K562 (cell line): ENCODE data around the gene SNCG. TPM values are rescaled to one million over a fixed set of nuclear protein-coding genes. Genes with fewer than 3 reads are reported as not detected.

Experiments
- ATAC-seq: fragments of 200-7000 bp; cut with Tn5 transposase; 3 replicates; pipeline ENCODE4 v1.9.1; 2020; ENCODE audit warnings: moderate library complexity
- BruUV-seq: library from RNA; stranded (reverse); fragments of 400-500 nt; replicated peaks from 2 replicates; lab custom pipeline; 2021; lab: Mats Ljungman, UMichigan
- CTCF ChIA-PET: fragments of 300-600 bp; formaldehyde crosslinking; extraction: SDS; loops from one replicate; lab custom pipeline; 2021; ENCODE audit warnings: low intra/inter-chr PET ratio; lab: Yijun Ruan, JAX
- POLR2A ChIA-PET: fragments of 300-600, 350-650 bp; sonication (Branson Sonifier 250); formaldehyde crosslinking; extraction: SDS; loops from one replicate; lab custom pipeline; 2021; ENCODE audit warnings: antibody characterized with exemption, inconsistent platforms; lab: Yijun Ruan, JAX
- DNase-seq, 4 experiments: peaks; one replicate each; pipeline versions ENCODE4 v3.0.0 to v3.0.0-alpha.2; 2011 to 2018; ENCODE audit warnings: low spot score in 3 of 4, mixed read lengths in 3 of 4; ENCODE audit errors: extremely low read depth in 1 of 4
- FAIRE-seq: peaks from 2 replicates; lab custom pipeline; 2011; peaks lifted over from hg19 to GRCh38; lab: Jason Lieb, UNC
- H2AFZ ChIP-seq: 2 replicates; pipeline ENCODE4 v1.6.0; 2011; ENCODE audit warnings: low read depth, low read length, control low read depth, inconsistent platforms
- H3K27ac ChIP-seq: fragments of 200-600 bp; 3 replicates; pipeline ENCODE4 v1.8.0; 2011; ENCODE audit warnings: low read depth, mild to moderate bottlenecking, control low read depth, inconsistent platforms, low read length, moderate library complexity, mixed read lengths; ENCODE audit errors: extremely low read depth
- H3K27me3 ChIP-seq, 2 experiments: fragments of 300-600 bp in 1 of 2; 2 replicates in 1 of 2; 3 replicates in 1 of 2; pipeline versions ENCODE4 v1.6.0 to v1.8.0; 2011; ENCODE audit warnings: inconsistent platforms in 2 of 2, low read length in 2 of 2, mild to moderate bottlenecking in 1 of 2, mixed read lengths in 1 of 2, moderate library complexity in 1 of 2; ENCODE audit not compliant: control insufficient read depth in 2 of 2, insufficient read depth in 2 of 2
- H3K36me3 ChIP-seq: fragments of 300-600 bp; 3 replicates; pipeline ENCODE4 v1.8.0; 2011; ENCODE audit warnings: mild to moderate bottlenecking, low read length, inconsistent platforms; ENCODE audit not compliant: control insufficient read depth, insufficient read depth
- H3K4me1 ChIP-seq, 2 experiments: fragments of 200-600 bp in 1 of 2; replicated peaks in 1 of 2; 2 replicates in 1 of 2; 3 replicates in 1 of 2; pipeline versions ENCODE4 v1.5.1 to v1.8.0; 2011; ENCODE audit warnings: inconsistent platforms in 2 of 2, low read length in 2 of 2, mild to moderate bottlenecking in 1 of 2, mixed read lengths in 1 of 2, moderate library complexity in 1 of 2; ENCODE audit not compliant: control insufficient read depth in 2 of 2, insufficient read depth in 2 of 2
- H3K4me2 ChIP-seq: 2 replicates; pipeline ENCODE4 v1.6.1; 2011; ENCODE audit warnings: low read length, control low read depth, inconsistent platforms, mixed read lengths; ENCODE audit not compliant: insufficient read depth
- H3K4me3 ChIP-seq: fragments of 200-600 bp; sonication (generic), shearing (Covaris generic); 2 replicates; pipeline ENCODE4 v1.5.1; 2016; ENCODE audit warnings: control low read depth, inconsistent platforms
- H3K79me2 ChIP-seq: fragments of 200-600 bp; 3 replicates; pipeline ENCODE4 v1.8.0; 2011; ENCODE audit warnings: low read length, inconsistent platforms; ENCODE audit not compliant: control insufficient read depth, insufficient read depth
- H3K9ac ChIP-seq, 2 experiments: 2 replicates each; pipeline versions ENCODE4 v1.6.0 to v1.6.1; 2011; ENCODE audit warnings: low read depth in 2 of 2, low read length in 2 of 2, control low read depth in 1 of 2, inconsistent platforms in 1 of 2, mild to moderate bottlenecking in 1 of 2, mixed read lengths in 1 of 2; ENCODE audit not compliant: insufficient read depth in 1 of 2
- H3K9me1 ChIP-seq: one replicate; pipeline ENCODE4 v1.6.0; 2011; ENCODE audit warnings: inconsistent platforms, mild to moderate bottlenecking, low read length, moderate library complexity; ENCODE audit not compliant: control insufficient read depth, insufficient read depth
- H3K9me3 ChIP-seq: replicated peaks from 2 replicates; pipeline ENCODE4 v1.5.1; 2011; ENCODE audit warnings: low read depth, low read length, inconsistent platforms; ENCODE audit not compliant: control insufficient read depth, insufficient read depth
- H4K20me1 ChIP-seq: replicated peaks from 2 replicates; pipeline ENCODE4 v1.6.1; 2011; ENCODE audit warnings: low read length, inconsistent platforms, mixed read lengths; ENCODE audit not compliant: control insufficient read depth, insufficient read depth
- E2F4 ChIP-seq: sonication (generic); formaldehyde crosslinking; IDR thresholded peaks from 2 replicates; pipeline ENCODE4 v1.8.0; 2022; ENCODE audit warnings: mild to moderate bottlenecking, low read depth, missing genetic modification reagents
- ZBTB12 ChIP-seq: fragments of 250-450 bp; sonication (Bioruptor Pico); IDR thresholded peaks from 2 replicates; pipeline ENCODE4 v1.4.0; 2020
- WGBS: fragments of 100-300 bp; shearing (Covaris generic); methylation state at CpG from one replicate; pipeline ENCODE4 v1.1.6; 2016; ENCODE audit warnings: low coverage, mixed read lengths; ENCODE audit not compliant: insufficient coverage; ENCODE audit errors: missing lambda C conversion rate; 5-methylcytosine and 5-hydroxymethylcytosine counted together
- in situ Hi-C: fragments of 300-500 bp; cut with MboI; formaldehyde crosslinking; loops from 4 replicates; pipeline ENCODE4 v1.15.0; 2018; ENCODE audit warnings: inconsistent platforms, mixed read lengths
- intact Hi-C: fragments of 100-400 bp; cut with micrococcal nuclease; formaldehyde crosslinking; loops from 2 replicates; pipeline ENCODE4 v1.14.2; 2022
- polyA plus RNA-seq, 8 experiments: library from polyadenylated mRNA; depleted of rRNA in 4 of 8; stranded (reverse) in 5 of 8; unstranded in 3 of 8; fragments of >200 nt; fragmentation: Nextera tagmentation in 2 of 8; fragmentation: Illumina TruSeq in 1 of 8; extraction: Ambion mirVana in 2 of 8; extraction: Trizol in 1 of 8; gene quantifications; 2 replicates each; pipeline versions ENCODE4 v1.2.1 to v1.2.3, GENCODE V29; 2011 to 2014; ENCODE audit warnings: inconsistent platforms in 1 of 8, missing spikeins in 1 of 8
- total RNA-seq, 7 experiments: library from RNA; depleted of rRNA in 6 of 7; stranded (reverse); fragments of >200 nt in 6 of 7; fragmentation: Illumina TruSeq in 2 of 7; extraction: Trizol in 2 of 7; gene quantifications; 2 replicates each; pipeline versions ENCODE4 v1.2.1 to v1.2.3, GENCODE V29; 2011 to 2021; ENCODE audit warnings: low replicate concordance in 1 of 7

Gene SNCG
- total and polyA plus RNA-seq, 9 of the 15 experiments (the other 6 are each of a cell fraction or from before 2014, with no cell fraction given) = 9.8 to 146 (median 93.6) TPM

- no peaks in the 10 kb centered on the region for H3K79me2 ChIP-seq
- TF ChIP-seq ZBTB12 (CRISPR knock-in tag) = no peak
- no peak for TF ChIP-seq E2F4 (CRISPR knock-in tag)
- no peak overlapping the region for H2AFZ ChIP-seq
- no TSS peak for BruUV-seq
- FAIRE-seq = no peak
- no peaks in the 10 kb centered on the region for H3K36me3 ChIP-seq
- 52% methylated on average over 6 of the region's 9 CpGs for WGBS
- H4K20me1 ChIP-seq = no peaks in the 10 kb centered on the region
- CTCF ChIA-PET = no interaction called here
- in situ Hi-C loops = no loop called here
- H3K9ac ChIP-seq = no peak overlapping the region; a peak in 1 of 4 replicates
- ATAC-seq = no peak
- intact Hi-C loops = no loop called here
- no peak for DNase-seq
- H3K27me3 ChIP-seq = no peaks in the 10 kb centered on the region
- no peaks in the 10 kb centered on the region for H3K9me1 ChIP-seq
- peaks cover 9 to 27% of the 10 kb centered on the region in 2 experiments; a peak in 4 of 5 replicates for H3K4me1 ChIP-seq
- no peak overlapping the region for H3K27ac ChIP-seq
- H3K9me3 ChIP-seq = no peaks in the 10 kb centered on the region
- H3K4me2 ChIP-seq = no peak overlapping the region
- POLR2A ChIA-PET = interaction anchor here (0.5 to 2.0 kb wide), 3 partner anchors 12 to 105 kb away, joined by 3 to 4 read pairs (median 3); no protein-coding TSS in a partner anchor
- no peak overlapping the region for H3K4me3 ChIP-seq
These were observed 10.6 kb downstream of the SNCG start for GRCh38 chr10:86968994-86969355.
